T follicular helper cell (primary cell): Measurements from ENCODE around the gene PPARG.

ENCODE experiments used
- DNase-seq: peaks from one replicate; pipeline ENCODE4 v3.0.0-alpha.2; 2020; ENCODE audit warnings: low read depth

PPARG gene

DNA sequence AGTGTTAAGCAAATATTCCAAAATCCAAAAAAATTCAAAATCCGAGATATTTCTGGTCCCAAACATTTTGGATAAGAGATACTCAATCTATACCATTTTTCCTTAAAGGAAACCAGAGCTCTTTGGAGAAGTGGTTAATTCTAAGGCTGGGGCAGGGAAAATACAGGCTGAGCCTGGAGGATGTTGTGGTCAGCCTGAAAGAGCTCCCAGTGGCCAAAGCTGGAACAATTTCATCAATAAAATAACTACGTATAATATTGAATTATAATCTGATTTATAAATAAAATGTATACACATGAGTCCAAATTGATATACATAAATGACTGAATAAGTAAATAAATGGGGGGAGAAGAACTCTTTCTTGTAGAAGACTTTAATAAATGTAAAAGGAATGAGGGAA is 24.6 kb downstream of the PPARG start:
- no peak for DNase-seq

DNA sequence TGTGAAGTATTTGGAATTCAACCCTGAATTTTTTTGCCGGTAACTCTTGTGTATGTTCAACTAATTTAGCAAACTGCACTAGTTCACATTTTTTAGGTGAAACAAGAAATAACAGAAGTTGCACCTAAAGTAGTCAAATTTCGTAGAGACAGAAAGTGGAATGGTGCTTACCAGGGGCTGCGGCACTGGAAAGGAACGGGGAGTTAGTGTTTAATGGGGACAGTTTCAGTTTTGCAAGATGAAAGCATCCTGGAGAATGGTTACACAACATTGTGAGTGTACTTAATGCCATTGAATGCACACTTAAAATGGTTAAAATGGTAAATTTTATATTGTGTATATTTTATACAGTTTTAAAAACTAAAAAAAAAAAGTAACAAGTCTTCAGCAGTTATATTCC is 27.4 kb downstream of the PPARG start:
- no peak for DNase-seq

DNA sequence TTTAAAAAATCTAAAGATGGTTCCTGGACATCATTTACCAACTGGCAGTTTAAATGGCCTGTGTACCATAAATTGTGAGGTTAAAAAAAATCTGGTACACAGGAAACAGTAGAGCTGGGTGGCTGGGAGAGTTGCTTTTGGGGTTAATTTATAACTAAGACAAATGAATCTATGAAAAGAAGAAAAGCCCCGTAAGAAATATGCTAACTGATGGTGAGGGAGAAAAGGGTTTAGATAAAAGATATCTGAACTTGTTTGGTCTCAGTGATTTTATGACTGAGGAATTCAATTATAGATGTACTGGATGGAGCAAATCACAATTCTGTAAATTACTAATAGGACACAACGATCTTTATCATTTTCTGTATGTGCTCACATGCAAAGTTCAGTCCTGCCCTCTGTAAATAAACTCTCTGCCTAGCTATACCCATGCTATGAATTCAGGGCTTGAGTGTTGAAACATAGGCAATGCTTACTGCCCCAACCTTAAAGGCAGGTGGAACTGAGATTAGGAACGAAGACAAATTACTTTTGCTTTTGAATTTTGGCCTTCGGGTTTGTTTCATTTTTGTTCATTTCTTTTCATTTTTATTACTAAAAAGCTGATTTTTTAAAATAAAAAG is 28.0 kb downstream of the PPARG start:
- no peak for DNase-seq

DNA sequence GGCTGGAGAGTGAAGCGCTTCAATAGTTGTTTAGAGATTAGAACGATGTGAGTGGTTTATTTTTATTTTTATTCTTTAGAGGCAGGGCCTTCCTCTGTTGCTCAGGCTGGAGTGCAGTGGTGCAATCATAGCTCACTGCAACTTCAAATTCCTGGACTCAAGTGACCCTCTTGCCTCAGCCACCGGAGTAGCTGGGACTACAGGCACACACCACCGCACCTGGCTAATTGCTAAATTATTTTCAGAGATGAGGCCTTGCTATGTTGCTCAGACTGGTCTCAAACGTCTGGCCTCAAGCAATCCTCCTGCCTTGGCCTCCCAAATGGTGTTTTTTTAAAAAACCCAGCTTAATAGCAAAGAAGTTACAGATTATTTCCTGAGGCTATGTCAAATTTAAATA is 29.0 kb downstream of the PPARG start:
- no peak for DNase-seq

DNA sequence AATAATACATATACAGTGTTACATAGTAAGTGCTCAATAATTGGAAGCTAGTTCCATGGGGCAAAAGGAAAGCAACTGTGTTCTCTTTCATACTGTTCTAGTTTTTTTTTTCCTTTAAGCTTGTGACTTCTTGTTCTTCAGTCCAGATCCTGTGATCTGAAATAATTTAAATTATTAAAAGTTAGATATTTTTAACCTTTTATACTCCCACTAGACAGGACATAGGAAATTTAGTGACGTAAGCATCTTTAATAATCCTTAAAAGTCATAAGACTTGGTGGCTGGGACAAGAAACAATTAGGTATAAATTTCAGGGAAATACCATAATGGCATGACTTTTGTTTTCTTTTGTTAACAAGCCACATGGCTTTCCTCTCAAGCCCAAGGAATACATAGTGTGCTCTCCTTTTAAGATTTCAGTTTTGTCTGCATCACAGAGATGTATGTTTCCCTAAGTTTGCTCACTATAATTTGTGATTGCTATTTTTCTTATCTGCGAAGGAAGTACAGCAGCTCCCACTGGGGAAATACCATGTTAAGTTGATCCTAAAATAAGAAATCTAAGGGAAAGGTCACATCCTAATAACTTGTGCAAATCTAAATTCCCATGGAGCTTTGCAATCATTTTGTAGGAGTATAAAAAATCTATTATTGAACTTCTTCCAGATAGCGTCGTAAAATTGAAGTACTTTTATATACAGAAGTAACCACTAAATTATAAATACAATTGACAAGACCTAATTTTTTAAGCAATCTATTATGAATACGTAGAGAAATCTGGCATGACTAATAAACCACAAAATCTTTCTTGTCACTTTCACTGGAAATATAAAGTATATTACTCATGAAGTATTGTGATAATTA is 30.1 kb downstream of the PPARG start:
- DNase-seq: no peak

DNA sequence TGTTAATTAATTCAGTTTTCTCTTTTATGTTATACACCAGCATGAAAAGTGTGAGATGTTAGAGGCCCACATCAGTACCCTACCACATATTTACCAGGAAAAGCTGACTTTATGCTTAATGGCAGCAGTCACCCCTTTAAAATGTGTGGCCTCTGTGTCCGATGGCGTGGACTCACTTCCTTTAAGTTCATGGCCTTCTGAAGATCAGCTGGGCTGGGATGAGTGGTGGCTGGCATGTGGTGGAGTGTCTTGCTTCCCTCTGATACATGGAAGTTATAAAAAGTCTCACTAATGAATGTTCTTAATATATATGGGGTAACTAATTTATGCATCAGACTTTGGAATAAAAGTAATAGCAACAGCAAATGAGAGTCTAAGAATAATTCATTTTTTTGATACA is 32.1 kb downstream of the PPARG start:
- DNase-seq: no peak

DNA sequence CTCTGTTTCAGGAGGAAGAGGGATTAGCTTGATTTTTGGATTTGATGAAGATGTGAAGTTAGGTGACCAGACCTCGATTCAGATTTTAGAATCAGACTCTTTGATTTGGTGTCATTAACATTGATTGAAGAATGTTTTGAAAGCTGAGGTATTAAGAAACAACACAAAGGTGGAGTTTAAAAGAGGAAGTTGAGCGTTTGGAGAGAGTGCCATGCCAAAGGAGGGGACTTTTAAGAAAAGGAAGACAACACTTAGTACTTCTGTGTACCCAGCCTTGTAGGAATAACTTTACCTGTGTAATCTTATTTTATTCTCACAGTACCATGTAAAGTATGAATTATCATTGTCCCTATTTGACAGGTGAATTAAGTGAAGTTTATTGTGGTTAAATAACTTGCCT is 34.4 kb downstream of the PPARG start:
- DNase-seq: no peak

DNA sequence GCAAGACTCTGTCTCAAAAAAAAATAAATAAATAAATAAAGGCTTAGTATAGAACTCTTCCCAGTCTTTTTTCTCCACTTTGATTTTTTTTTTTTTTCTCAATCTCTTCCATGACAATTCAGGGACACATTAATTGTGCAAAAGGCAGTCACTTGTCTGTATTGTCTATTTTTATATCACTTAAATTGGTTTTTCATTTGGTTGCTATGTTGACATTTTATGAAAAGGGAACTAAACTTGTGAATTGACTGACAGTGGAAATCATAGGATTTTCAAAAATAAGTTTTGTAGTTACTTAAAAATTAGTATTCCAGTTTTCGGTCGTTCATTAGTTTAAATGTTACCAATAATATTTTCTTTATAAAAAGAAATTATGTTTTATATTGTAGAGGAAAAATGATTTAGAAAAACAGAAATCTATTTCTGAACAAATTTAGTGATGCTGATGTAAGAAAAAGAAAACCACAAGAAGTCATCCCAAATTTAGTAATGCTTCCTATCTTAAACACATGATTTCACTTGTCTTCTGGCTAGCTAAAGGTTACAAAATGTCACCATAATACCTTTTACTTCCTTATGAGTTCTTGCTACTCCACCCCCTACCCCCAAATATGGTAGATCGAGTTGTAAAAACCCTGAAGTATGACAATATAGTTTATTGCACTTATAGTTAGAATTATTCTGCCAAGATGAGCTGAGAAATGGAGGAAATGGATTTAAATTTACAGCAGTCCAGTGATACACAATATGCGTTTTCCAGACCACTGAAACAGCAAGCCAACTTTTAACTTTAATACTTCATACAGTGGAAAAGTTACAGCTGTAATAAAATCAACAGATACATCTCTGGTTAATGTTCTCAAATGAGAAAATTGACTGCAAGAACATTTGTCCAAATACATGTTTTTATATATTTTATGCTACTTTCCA is 37.0 kb downstream of the PPARG start:
- no peak for DNase-seq

DNA sequence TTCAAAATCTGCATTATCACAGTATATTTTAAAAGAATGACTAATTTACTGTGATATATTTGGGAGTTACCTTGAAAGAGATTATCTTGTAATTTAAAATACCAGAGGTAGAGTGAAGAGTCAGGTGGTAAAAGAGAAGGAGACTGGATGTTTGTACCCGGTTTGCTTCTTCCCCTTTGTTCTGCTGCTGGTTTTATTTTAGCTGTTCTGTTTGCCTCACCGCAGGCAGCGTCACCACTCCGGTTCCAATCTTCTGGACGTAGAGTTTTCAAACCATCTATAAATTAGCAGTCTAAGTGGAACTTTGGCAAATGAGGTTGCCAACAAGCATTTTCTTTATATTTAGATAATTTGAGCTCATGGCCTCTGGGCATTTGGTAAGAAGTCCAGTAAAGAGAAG is 38.2 kb downstream of the PPARG start:
- DNase-seq: no peak

DNA sequence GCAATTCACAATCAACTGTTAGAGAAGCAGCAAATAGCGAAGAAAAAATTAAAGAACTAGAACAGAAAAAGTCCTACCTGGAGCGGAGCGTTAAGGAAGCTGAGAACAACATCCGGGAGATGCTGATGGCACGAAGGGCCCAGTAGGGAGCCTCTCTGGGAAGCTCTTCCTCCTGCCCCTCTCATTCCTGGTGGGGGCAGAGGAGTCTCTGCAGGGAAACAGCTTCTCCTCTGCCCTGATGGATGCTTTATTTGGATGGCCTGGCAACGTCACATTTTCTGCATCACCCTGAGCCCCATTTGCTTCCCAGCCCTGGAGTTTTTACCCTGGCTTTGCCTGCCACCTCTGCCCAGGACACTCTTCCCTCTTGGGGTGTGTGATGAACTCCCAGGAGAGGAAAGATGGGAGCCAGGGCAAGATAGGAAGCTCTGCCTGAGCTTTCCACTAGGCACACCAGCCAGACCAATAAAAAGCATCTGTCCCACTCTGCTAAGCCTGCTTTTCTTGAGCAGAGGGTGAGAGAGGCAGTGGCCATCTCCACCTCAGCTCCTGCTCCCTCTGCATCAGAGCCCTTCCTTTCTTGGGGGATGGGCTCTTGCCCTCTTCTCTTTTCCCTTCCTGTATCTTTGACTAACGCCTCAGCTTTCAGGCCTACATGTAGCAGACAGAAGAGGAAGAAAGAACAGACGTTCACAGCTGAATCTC is 39.4 kb downstream of the PPARG start:
- no peak for DNase-seq

DNA sequence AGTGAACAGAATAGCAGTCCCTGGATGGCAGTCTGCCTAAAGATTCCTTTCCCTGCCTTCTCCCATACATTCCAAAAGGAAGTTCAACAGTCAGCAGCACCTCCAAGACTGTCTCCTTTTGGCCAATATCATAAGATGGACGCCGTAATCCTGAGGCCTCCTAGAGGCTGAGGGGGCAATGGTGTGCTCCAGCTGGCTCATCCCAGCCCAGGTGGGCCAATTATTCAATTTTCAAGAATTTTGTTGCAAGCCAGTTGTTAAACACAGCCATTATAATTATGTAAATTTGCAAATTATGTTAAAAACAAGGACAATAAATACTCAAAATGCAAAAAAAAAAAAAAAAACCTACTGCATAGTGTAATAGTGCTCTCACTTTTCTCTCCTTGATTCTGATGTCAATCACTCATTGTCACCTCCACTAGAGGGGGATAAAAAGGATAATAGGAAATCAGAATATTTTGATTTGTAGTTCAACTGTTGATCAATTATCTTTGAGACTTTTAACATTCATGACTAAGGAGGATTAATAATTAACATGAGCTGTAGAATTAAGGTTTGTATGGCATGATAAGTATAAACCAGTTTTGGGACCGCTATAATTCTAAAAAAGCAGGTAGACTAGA is 40.1 kb downstream of the PPARG start:
- no peak for DNase-seq

DNA sequence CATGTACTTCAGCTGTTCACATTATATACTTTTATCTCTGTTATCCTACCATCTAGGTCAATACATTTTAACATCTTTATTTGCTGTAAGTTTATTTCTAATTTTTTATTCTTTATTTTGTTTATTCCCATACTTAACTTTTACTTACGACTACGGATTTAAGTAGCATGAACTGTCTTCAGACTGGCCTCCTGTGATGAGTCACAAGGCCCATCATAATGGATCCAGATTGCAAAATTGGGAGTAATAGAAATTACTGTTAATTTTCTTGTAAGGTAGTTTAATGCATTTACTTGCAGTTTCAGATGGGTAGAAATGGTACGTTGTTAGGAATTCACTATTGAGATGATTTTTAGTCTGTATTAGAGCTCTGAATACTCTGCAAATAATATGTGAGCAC is 45.9 kb downstream of the PPARG start:
- DNase-seq: no peak

DNA sequence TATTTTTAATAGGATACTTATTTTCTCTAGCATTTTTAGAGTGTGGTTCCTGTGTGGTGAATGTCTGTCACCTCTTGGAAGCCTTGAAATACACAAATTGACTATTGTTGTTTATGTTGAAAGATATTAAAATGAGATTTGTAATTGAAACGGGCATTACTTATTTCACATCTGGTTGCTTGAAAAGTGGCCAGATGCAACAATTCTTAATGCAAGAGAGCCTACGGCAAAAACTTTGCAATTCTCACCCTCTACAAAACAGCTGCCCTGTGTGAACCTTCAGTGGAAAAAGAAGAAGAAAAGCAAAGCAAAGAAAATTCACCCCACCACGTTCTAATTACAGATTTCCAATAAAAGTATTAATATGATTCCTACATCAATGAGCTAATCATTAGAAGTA is 46.6 kb downstream of the PPARG start:
- no peak for DNase-seq

DNA sequence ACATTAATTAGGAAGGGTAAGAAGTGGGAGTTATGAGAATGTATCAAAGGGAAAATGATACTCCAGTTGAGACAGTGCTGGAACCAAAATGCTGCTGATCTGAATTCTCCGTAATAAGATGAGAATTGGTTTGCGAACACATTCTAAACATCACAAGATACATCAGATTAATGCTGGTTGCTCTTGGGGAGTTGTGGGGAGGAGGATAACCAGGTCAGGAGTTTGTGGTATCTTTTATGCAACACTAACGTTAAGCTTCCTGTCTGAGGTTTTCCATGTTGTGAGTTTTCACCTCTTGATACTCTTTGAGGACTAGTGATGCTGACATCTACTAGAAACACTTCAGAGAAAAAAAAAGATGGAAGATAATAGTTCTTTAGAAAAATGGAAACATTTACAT is 47.2 kb downstream of the PPARG start:
- DNase-seq: no peak

DNA sequence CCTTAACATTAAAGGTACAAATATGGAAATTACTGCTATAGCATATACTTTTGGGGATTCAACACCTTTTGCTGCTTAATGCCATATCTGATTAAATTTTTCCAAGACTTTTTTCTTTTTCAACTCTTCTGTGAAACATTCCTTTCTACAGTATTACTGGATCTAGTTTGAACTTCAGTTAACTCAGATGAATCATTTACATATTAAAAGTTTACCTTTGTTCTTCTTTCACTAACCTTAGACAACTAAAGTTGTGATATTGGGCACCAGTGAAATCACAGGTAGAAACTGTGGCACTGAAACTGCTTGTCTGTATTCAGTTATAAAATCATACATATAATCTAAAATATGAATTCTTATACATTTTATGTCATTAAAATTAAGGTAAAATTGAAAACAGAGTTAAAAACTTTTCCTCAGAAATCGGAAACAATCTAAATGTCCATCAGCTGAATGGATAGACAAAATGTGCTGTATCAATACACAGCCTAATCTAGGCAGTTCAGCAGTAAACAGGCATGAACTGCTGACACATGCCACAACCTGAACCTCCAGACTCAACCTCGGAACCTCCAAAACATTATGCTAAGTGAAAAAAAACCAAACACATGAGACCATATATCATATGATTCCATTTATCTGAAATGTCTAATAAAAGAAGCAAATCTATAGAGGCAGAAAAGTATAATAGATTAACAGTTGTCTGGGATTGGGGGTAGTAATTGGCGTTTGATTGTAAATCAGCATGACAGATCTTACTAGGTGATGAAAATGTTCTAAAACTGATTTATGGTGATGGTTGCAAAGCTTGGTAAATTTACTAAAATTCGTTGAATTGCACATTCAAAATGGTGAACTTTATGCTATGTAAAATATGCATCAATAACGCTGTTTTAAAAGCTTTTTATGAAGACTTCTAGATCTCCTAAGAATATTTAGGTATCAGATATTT is 50.0 kb downstream of the PPARG start:
- no peak for DNase-seq

DNA sequence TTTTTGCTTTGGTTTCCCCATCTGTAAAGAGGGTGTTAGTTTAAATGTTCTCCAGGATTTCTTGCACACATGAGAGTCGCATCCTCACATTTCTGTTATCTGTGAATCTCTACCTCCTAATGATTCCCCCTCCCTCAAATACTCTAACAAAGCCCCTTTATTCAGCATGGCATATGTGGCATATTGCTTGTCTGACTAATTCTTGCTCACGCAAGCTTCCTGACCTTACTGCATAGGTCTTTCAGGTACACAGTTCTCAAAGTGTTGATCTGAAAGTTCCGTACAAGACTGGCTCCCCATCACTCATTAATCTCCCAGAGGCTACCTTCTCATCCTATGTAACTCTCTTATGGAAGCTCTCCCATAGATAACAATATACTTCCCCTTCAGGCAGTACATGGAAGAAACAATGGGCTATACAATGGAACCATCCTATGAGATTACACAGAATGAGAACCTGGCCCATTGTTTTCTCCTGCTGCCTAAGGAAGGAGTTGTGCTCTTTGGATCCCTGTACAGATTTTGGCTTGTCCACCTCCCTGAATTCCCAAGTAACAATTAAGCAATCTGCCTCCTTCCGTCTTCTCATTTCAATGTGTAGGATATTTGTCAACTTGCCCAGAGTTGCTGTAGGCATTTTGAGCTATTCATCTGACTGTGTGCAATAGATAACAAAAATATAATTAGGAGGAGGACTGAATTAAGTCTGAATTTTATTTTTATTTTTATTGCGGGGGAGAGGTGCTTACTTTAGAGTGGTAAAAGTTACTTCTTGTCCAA is 51.0 kb downstream of the PPARG start:
- DNase-seq: no peak

DNA sequence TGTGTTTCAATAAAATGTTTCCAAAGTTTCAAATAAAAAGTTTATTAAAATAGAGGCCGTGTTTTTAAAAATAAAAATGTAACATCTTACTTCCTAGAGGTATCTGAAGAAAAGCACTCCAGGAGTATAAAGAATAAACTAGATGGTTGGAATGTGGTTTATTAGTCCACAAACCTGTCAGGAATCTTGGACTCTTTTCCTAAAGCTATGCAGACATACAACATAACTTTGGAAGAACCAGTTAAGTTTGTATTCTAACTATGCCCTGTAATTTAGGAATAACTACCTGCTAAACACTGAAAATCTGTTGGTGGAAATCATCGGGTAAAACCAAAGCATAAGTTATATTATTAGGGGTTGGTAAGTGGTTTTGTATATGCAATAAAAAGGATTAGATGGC is 51.6 kb downstream of the PPARG start:
- DNase-seq: no peak

DNA sequence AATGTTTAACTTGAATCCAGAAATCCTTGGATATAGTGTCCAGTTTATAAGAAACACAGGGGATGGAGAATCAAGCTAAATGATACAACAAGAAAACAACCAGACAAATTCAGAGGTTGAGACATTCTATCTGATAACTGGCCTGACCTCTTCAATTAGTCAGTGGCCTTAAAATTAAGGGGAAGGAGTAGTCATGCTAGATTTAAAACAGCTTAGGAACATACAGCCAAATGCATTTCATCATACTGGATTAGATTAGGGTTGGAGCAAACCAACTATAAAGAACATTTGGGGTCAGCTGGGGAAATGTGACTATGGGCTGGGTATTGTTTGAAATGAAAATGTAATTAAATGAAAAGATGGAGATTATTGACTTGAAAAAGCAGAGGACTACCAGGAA is 53.3 kb downstream of the PPARG start:
- DNase-seq: no peak

DNA sequence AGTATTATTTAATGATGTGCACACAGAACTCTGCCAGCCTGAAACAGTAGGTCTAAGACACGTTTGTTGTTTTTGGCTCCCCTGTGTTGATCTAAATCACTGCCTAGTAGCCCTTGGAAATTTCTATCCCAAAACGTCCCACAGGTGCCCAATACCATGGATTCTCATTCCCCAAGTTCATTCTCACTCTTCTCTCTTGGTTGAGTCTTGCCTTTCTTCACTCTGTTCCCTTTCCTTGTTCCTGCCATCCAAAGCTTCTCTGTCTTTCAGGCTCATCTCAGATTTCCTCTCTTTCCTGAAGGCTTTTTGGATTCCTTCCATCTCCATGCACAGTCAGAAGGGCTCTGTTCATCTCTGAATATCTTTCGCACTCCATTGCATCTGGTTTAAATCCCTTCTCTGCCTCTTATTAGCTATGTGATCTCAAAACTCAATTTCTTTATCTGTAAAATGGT is 54.2 kb downstream of the PPARG start:
- no peak for DNase-seq
